G401 (cell line): Measurements from ENCODE around the gene MCF2L2. TPM values are rescaled to one million over a fixed set of nuclear protein-coding genes. Genes with fewer than 3 reads are reported as not detected.

ENCODE experiments used
- DNase-seq: peaks from one replicate; pipeline ENCODE4 v3.0.0-alpha.2; 2015; ENCODE audit warnings: low spot score
- in situ Hi-C: cut with HindIII; loops from 2 replicates; pipeline ENCODE4 v1.10.0; 2016; ENCODE audit warnings: low sequenced_read_pairs, mixed read lengths
- total RNA-seq: library from RNA; depleted of rRNA; stranded (reverse); fragments of >200 nt; shearing (Covaris generic); gene quantifications from 2 replicates; pipeline ENCODE4 v1.2.3, GENCODE V29; 2014

MCF2L2 gene
- total RNA-seq, 1 experiment from 2014 or later, result 2.6 TPM

DNA sequence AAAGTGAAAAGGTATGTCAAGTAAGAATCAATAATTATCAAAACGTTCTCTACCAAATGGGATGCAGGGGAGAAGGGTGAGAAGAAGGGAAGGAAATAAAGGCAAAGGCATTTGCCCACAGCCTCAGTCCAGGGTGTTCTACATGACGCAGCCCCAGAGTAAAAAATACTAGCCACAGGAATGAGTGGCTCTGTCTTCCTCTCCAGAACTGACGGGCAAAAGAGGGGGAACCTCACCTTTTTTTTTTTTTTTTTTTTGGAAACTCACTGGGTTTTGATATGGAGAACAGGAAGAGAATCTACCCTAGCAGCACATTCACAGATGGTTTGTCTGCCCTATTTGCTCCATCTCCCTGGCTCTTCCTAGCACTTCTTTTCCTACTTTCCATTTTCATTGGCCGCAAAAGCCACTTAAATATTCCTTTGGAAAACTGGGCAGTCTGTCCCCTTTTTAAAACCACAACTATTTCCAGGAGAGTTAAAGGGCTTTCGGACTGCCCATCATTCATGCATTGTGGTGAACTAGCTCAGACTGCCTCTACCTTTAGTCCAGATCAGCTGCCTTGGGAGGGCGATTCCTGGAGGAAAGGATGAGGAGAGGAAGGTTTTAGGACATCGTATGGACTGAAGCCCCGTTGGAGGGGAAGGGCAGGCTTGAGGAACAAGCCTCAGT is 147.2 kb downstream of the MCF2L2 start:
- no peak for DNase-seq
- in situ Hi-C loops, result no loop called here

DNA sequence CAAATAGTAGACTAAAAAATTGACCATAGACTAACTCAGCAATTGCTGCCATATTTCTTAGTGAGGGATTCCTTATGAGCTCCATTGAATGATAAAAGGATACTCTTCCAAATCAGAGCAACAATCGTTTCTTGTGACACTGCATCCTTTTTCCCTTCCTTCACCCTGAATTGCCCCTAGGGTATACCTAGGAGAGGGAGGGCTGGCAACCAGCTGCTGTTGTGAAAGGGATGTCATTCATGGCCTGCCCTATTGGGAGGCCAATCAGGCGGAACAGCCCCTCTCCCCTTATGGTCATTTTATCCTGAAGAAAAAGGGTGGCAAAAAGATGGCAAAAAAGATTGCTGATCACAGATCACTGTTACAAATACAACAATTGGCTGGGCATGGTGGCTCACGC is 149.0 kb downstream of the MCF2L2 start:
- in situ Hi-C loops, result no loop called here
- DNase-seq, result no peak

DNA sequence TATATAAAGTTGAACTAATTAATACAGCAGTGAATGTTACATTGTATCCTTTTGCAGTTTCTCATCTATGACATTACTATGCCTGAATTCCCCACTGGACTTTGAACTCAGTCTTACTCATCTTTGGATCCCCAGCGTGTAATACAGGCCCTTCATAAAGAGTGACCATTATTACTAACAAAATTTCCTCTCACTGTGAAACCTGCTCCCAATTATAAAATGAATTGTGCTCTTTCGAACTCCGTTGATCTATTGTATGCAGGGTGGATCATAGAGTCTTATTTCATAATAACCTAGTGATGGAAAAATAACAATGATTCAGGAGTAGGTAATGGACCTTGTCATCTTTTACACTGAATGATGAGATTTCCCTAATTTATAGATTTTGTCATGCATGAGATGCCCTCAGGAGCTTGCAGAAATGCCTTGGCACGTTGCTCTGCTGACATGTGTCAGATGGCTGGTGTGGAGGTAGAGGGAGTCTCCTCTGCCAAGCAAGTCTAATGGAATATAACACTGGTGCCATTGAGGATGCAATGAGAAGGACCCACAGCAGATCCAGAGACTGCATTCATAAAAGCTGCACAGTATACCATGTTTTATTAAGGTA is 149.8 kb downstream of the MCF2L2 start:
- no peak for DNase-seq
- in situ Hi-C loops, result no loop called here

DNA sequence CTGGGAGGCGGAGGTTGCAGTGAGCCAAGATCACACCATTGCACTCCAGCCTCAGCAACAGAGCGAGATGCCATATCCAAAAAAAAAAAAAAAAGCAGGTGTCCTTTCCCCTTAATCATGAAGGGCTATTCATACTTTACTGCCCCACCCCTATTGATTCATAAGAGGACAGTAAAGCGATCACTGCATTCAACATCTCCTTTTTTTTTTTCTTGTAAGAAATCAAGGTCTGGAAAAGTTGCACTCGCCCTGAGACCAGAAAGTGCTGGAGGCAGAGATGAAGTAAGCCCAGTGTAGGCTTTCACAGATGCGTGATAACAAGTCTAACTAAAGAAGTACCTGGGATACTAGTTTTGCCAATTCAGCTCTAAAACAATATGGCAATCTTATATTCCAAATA is 151.2 kb downstream of the MCF2L2 start:
- in situ Hi-C loops, result no loop called here
- no peak for DNase-seq

DNA sequence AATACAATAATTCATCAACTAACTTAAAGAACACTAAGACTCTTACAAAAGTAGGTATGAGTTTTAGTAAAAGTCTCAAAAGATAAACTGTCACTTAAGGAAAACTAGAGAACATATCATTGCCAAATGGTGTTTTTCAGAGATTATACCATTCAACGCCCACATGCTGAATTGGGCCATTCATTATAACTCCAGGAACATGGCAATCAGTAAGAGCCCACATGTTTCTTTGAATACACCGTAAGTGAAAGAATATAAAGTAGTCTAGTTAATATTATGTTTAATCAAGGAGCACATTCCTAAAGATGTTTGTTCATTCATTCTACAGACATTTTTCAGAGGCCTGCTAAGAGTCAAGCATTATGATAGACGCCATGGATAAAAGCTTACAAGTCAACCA is 152.5 kb downstream of the MCF2L2 start:
- in situ Hi-C loops, result no loop called here
- no peak for DNase-seq

DNA sequence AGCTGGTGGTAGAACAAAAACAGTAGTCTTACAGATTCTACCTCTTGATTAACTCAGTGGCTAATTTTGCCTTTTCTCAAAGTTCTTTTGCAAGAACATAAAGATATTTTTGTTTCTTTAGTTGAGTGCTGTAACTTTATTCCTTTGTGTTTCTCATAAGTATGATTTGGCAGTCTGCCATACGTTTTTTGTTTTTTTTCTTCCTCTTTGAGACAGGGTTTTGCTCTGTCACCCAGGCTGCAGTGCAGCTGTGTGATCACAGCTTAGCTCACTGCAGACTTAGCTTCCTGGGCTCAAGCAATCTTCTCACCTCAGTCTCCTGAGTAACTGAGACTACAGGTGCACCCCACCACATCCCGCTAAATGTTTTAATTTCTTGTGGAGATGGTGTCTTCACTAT is 153.0 kb downstream of the MCF2L2 start:
- in situ Hi-C loops, result no loop called here
- no peak for DNase-seq

DNA sequence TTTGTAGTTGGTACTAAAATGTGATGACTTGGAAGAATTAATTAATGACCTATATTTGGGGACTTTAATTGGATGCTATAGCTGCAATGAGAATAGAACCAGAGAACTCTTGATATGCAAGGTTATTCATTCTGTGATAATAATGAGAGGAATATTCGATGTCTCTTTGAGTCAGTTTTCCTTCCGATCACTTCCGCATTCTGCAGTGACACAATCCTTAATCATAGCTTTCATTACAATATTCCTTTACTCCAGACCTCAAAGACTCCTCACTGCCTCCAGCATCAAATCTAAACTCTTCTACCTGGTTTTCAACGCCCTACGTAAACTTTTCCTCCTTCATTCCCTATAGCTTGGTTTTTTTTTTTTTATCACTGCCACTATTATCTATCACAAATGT is 153.8 kb downstream of the MCF2L2 start:
- in situ Hi-C loops, result no loop called here

DNA sequence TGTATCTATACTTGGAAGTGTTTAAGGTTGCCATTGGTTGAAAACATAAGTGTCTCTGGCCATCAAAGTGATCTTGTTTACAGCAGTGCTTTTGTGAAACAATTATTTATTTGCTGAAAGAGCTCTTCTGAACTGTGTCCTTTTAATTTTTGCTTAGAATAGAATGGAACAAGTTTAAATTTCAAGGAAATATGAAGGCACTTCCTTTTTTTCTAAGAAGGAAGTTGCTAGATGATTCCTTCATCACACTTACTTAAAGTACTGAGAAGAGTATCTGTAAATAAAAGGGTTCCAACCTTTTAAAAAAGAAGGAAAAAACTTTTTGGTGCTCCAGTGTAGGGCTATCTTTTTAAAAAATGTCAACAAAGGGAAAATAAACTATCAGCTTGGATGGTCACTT is 155.6 kb downstream of the MCF2L2 start:
- in situ Hi-C loops, result no loop called here
- DNase-seq, result no peak

More for the DNA sequence above, 153.8 kb downstream of the MCF2L2 start:
- no peak for DNase-seq

DNA sequence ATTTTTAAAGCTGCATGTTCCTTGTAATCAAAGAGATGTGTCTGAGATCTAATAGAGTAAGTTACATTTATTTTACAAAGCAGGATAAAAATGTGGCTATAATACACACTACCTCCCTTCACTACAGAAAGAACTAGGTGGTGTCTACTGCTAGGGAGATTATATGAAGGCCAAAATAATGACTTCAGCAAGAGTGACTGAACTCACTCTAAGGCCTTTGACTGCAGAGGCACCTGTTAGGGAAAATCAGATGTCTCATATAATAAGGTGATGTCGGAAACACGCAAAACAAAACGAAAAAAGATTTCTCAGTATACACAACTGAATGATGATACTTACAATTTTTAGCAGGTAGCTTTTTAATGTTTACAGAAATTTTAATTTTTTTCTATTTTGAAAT is 156.3 kb downstream of the MCF2L2 start:
- in situ Hi-C loops, result no loop called here

DNA sequence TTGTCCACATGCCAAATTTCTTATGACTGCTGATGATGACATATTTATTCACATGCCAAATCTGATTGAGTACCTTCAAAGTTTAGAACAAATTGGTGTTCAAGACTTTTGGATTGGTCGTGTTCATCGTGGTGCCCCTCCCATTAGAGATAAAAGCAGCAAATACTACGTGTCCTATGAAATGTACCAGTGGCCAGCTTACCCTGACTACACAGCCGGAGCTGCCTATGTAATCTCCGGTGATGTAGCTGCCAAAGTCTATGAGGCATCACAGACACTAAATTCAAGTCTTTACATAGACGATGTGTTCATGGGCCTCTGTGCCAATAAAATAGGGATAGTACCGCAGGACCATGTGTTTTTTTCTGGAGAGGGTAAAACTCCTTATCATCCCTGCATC is 158.1 kb downstream of the MCF2L2 start:
- in situ Hi-C loops, result no loop called here
- no peak for DNase-seq

More for the DNA sequence above, 156.3 kb downstream of the MCF2L2 start:
- no peak for DNase-seq

DNA sequence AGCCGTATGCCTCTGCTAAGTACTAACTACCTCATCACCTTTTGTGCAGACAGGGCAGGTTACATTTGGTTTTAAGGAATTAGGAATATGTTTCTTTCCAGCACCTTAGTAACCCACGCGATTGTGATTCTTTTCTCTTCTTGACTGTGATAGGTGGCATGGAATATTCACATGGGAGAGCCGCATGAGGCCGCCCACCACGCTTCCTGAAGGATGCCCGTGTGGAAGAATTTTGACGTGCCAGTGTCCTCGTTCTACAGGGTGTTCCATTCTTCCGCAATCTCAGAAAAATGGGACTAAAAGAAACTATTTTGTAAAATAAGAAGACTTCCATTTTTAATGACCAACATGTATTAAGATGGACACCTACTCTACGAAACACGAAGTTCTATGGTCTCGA is 159.1 kb downstream of the MCF2L2 start:
- in situ Hi-C loops, result no loop called here

DNA sequence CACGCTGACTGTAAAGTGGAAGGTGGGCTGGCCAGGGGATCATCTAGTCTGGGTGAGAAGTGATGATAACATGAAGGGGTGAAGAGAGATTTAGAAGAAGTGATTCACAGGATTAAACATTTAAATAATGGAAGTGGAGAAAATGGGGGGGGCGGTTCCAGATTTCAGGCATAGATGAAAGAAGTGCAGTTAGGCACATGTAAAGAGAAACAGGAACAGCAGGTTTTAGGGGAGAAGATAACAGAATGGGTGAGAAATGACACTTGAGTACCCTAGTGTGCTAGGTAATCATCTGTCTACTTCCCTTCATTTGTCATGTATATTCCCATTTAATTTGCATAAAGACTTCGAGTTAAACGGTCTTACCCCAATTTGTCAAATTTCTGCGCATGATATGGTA is 160.1 kb downstream of the MCF2L2 start:
- in situ Hi-C loops, result no loop called here
- DNase-seq, result no peak

More for the DNA sequence above, 159.1 kb downstream of the MCF2L2 start:
- DNase-seq, result no peak

DNA sequence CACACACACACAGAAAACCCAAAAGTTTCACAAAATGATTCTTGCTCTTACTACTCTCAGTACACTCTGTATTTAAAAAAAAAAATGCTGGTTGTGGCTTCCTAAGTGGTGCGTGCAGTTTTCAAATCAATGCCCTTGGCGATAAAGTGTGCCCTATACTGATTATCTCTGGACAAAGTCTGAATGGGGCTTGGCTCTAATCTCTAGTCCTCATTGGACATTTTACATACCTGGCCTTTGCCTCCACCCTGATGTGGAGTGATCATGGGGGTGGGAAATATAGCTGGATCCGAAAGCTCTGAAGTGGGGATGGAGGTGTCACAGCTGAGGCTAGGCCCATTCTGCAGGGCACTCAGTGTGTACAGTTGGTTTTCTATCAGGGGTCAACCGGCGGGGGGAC is 161.3 kb downstream of the MCF2L2 start:
- DNase-seq, result no peak
- in situ Hi-C loops, result no loop called here

DNA sequence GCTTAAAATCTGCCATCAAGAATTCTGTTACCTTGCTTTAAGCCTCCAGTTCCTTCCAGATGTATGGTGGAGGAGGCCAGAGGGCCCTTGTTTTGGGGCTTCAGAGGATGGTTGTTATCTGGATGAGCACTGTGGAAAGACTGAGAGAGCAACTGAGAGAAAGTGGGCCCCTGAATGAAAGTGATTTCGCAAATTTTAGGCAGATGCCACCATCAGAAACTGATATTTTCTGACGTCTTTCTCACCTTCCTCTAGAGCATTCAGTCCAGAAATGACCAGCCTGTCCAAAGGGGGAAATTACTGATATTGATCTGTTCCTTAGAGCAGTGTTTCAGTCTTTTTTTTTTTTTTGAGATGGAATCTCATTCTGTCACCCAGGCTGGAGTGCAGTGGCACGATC is 162.0 kb downstream of the MCF2L2 start:
- no peak for DNase-seq
- in situ Hi-C loops, result no loop called here

DNA sequence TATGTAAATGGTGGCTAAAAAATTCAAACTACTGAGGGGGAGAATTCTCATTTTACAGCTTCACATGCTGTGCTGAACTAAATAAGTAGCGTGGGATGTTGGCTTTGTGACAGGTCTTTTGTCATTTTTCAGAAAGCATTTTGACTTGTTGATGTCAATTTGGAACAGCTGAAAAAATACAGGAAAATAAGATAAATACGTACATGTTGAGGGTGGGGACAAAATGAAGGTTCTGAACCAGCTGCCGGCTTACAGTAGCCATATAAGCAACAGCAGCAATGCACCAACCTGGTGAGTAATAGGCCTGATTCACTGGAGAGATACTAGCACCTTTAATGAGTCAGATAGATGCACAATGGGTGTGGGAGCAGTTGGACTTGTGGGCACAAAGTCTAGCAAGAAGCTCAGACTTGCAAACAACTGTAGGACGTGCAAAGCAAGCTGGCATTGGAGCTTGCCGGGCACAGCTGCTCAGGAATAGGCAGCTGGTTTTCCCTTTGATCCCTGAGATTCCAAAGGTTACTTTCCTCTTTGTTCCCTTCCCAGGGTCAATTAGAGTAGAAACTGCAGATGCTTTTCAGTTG is 162.5 kb downstream of the MCF2L2 start:
- in situ Hi-C loops, result no loop called here
- no peak for DNase-seq

DNA sequence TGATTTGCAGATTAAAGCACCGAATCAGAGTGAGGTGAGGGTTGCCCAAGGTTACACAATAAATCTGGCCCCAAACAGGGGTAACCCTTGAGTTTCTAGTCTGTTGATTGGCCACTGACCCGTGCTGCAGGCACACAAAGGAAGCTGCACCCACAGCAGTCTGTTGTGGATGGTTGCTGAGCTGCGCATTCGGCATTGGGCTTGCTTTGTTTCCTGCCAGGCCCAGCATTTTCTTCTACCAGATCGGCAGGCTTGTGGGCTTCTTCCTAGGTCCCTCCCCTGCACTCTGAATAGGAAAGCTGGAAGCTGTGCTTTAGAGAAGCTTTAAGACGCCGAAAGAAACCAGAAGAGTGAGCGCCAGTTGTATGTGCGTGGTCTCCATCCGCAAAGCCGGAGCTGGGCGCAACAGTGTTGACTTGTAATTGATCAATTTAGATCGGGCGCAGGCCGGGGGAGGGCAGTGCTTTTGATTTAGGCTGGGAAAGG is 163.2 kb downstream of the MCF2L2 start:
- in situ Hi-C loops, result no loop called here
- no peak for DNase-seq

DNA sequence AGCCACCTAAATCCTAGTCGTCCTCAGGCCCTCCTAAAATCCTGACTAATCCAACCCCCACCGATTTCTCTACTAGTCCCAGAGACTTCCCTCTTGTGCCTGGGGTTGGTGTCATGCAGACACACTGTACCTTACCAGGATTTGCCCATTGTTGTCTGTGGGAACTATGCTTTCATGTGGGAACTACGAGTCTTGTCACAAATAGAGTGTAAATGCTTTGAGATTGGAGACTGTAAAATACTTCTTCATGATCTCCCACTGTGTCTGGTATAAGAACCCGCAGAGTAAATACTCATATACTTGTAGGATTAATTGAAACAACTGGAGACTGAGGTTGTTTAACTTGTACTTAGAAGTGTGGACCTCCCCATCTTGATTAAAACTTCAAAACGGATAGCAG is 164.2 kb downstream of the MCF2L2 start:
- in situ Hi-C loops, result no loop called here
- no peak for DNase-seq

DNA sequence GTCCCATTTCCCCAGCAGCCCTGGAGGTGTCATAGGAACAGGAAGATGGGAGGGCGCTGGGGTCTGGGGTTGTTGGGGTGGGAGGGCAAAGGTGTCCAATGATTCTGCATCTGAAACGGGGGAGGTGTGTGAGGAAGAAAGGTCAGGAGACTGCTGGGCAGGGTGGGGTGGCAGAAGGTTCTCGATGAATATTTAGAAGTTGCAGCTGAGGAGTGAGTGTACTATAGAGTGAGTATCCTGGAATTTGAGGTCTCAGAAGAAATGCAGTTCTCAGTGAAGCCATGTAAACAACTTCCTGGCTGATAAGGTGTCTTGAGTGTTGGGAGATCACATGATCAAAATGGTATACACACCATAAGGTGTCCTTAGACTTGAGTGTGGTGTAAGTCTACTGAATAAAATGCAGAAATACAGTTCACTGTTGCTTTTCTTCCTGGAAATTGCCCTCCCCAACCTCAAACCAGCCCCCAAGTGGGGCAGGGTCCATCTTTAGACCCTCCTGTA is 165.5 kb downstream of the MCF2L2 start:
- in situ Hi-C loops, result no loop called here
- no peak for DNase-seq

DNA sequence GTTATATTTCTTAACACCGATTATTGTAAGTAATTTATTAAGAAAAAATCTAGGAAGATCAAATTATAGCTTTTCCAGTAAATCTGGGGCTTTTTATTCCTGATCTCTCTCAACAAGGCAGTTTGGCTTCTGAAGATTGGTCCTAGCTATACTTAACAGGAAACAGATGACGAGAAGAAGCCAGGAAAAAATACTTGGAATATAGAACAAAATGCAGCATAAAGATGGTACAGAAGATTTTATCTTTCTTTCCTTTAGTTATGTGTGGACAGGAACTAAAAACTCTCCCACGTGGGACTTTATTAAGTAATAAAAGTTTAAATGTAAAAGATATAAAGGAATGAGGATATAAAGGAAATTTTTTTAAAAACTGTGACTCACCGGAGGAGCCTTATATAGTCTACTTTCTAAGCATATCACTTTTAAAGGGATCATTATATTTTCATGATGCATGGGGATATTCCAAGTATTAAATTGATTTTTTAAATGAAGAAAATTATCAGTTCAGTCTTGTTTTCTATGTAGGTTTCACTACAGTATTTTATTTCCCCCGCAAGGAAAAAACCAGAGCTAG is 167.2 kb downstream of the MCF2L2 start:
- in situ Hi-C loops, result no loop called here

DNA sequence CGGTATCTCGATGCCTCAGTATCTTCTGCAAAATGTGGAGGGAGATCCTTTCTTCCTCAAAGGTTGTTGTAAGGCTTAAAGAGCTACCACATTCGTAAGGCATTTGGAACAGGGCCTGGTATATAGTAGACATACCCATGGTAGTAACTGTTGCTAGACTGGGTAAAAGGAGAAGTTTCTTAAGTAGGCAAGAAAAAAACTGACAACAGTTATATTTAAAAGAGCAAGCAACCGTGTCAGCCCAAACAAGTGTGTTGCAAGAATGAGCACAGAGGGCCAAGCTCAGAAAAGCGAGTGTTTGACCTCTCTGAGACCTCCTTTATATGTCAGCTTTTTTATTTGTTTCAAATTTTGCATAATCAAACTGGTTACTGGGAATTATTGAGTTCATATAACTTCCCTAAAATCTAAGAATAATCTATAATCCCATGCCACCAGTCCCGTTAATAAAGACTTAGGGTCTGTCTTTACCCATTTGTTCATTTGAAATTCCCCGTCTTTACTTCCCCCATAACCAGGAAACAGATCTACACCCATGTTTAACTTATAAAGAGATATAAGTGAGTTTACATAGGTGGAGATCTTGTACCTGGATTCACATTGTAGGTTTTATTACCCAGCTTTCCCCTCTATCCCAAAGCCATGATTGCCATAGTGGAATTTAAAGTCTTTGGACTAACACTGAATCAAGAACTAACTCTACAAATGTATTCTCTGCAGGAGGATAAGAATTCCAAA is 168.1 kb downstream of the MCF2L2 start:
- in situ Hi-C loops, result no loop called here
- DNase-seq, result no peak

More for the DNA sequence above, 167.2 kb downstream of the MCF2L2 start:
- no peak for DNase-seq
